ENCODE results near the gene PEX12.

Gene PEX12

DNA sequence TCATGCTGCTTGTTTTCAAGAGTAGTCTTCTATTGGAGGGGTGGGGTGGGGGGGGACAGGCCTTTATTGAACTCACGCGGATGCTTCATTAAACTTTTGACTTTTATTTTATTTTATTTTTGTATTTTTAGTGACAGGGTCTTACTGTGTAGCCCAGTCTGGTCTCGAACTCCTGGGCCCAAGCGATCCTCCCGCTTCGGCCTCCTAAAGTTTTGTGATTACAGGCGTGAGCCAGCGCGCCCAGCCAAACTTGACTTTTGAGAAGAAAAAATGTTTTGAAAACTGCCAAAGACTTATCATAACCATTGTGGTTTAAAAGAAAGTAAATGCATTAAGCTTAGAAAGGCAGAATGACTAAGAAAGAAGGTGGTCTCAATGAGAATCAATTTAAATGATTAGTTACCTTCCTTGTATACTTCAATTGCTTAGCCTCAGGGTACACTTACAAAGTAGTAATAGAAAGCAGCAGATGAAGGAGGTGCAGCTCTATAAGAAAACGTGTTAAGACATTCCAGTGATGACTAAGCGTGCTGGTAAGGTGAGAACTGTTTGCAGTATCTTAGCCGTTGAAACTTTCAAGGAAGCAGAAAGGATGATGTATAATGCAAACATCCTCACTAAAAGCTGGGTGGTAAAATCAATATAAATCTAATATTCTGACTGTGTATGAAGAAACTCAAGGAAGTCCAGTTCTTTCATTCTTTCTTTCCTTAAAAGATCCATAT lies 10.0 kb upstream of the PEX12 start:
- Histone ChIP-seq H2AFZ (ENCODE audit: low read depth, low read length) (no peak overlapping the region), H2BK5ac (ENCODE audit: low read depth, low read length, poor library complexity, severe bottlenecking) (no peak overlapping the region), H3K4ac (ENCODE audit: low read depth in 1 of 2, low read length in 2 of 2) (no peak overlapping the region), H3K9me3 (ENCODE audit: control insufficient read depth, low read length) (no peaks in the 10 kb centered on the region), H3K9ac (ENCODE audit: low read length) (peak overlapping the region; percentile 98), H3K18ac (ENCODE audit: low read depth in 1 of 2, low read length in 2 of 2) (no peak overlapping the region), H3K27me3 (ENCODE audit: control insufficient read depth in 1 of 2, insufficient read depth in 1 of 2, low read length in 2 of 2) (peaks cover 0 to under 1% of the 10 kb centered on the region in 2 experiments), H3K4me2 (ENCODE audit: low read length, poor library complexity, severe bottlenecking) (peak overlapping the region; percentile 83), H3K14ac (ENCODE audit: low read length in 2 of 2) (no peak overlapping the region), H4K8ac (ENCODE audit: low read length) (no peak overlapping the region), H3K79me1 (replicated peaks; ENCODE audit: low read length, poor library complexity, severe bottlenecking) (no peaks in the 10 kb centered on the region), H3K4me1 (ENCODE audit: control insufficient read depth, insufficient read depth, low read depth, low read length) (peaks cover 4% of the 10 kb centered on the region), H3K23ac (ENCODE audit: low read length in 2 of 2) (no peak overlapping the region), H3K36me3 (ENCODE audit: control insufficient read depth in 1 of 2, insufficient read depth in 2 of 2, low read depth in 1 of 2, low read length in 2 of 2) (peaks cover 0 to 4% of the 10 kb centered on the region in 2 experiments), H2BK12ac (ENCODE audit: low read length in 2 of 2) (no peak overlapping the region), H2BK120ac (ENCODE audit: low read depth, low read length) (no peak overlapping the region), H2BK15ac (ENCODE audit: low read depth, poor library complexity, severe bottlenecking) (no peak overlapping the region), H2AK5ac (ENCODE audit: low read length, severe bottlenecking) (no peak overlapping the region), H3K4me3 (ENCODE audit: insufficient read depth in 1 of 2, low read depth in 1 of 2, low read length in 2 of 2) (peak overlapping the region; percentile 83 to 98), H3K27ac (ENCODE audit: low read length, poor library complexity, severe bottlenecking) (peak overlapping the region; percentile 67), H4K91ac (ENCODE audit: low read length) (no peak overlapping the region)
- peak; percentile 70 for DNase-seq
- 66% methylated on average over 10 of the region's 12 CpGs for WGBS

DNA sequence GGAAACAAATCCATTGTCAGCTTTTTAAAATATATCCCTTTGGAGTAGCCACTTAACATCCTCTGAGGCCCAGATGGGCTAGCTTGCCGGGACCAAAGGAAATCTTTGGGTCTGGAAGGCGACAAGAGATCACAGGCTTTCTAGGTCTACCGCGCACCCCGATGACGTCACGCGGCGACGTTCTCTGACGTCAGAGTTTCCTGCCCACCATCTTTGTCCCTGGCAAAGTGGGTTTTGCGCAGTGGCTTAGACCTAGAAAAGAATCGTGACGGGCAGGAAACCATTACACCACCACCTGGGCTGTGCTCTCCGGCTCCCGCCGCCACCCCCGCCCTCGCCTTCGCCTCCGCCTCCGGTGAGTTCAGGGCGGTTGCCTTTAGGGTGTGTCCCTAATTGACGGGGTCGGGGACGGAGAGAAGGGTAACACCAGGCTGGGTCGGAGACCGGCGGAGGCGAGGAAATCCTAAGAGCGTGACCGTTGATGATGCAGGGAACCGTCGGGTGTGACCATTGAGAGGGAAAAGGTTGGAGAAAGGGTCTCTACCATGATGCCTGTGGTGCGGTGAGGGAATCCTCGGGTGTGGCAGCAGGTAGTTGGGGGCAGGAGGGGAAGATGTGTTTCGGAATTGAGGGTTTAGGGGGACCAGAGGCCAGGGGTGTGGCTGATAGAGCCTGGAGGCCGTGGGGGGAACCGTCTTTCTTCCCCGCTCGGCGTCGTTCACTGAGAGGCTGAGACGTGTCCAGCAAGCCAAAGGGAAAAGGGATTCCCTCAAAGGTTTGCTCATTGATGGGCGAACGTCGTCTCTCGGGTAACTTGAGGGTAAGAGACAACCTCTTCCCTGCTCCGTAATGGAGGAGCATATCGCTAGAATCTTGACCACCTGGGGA lies 8.9 kb upstream of the PEX12 start, which contains the start of gene AP2B1:
AP2B1 (plus strand) TSS at position 249 of the 888 bp plus-strand sequence. CDS start 6,709 bp downstream, outside the sequence.
- H3K18ac ChIP-seq (ENCODE audit: low read depth in 1 of 2, low read length in 2 of 2) = peak within 1 kb of the TSS; percentile 78 to 83
- peak within 1 kb of the TSS in 1 of 2 experiments; percentile 63 for H3K14ac ChIP-seq (ENCODE audit: low read length in 2 of 2)
- DNase-seq = peak; percentile 97
- WGBS = under 1% methylated on average over 50 of the region's 50 CpGs
- H2BK120ac ChIP-seq (ENCODE audit: low read depth, low read length) = peak within 1 kb of the TSS; percentile 6
- peak within 1 kb of the TSS; percentile 67 for H3K27ac ChIP-seq (ENCODE audit: low read length, poor library complexity, severe bottlenecking)
- peak within 1 kb of the TSS; percentile 55 for H2BK15ac ChIP-seq (ENCODE audit: low read depth, poor library complexity, severe bottlenecking)
- peak within 1 kb of the TSS; percentile 83 for H3K4me2 ChIP-seq (ENCODE audit: low read length, poor library complexity, severe bottlenecking)
- H3K79me1 ChIP-seq (replicated peaks; ENCODE audit: low read length, poor library complexity, severe bottlenecking) = no peaks in the 10 kb centered on the region
- no peaks in the 10 kb centered on the region for H3K9me3 ChIP-seq (ENCODE audit: control insufficient read depth, low read length)
- H3K4me3 ChIP-seq (ENCODE audit: insufficient read depth in 1 of 2, low read depth in 1 of 2, low read length in 2 of 2) = peak within 1 kb of the TSS; percentile 83 to 98
- peaks cover 0 to 3% of the 10 kb centered on the region in 2 experiments for H3K27me3 ChIP-seq (ENCODE audit: control insufficient read depth in 1 of 2, insufficient read depth in 1 of 2, low read length in 2 of 2)
- peak within 1 kb of the TSS; percentile 98 for H4K8ac ChIP-seq (ENCODE audit: low read length)
- peak within 1 kb of the TSS; percentile 58 to 85 for H3K4ac ChIP-seq (ENCODE audit: low read depth in 1 of 2, low read length in 2 of 2)
- no peak within 1 kb of the TSS for H2AK5ac ChIP-seq (ENCODE audit: low read length, severe bottlenecking)
- peak within 1 kb of the TSS; percentile 11 for H2AFZ ChIP-seq (ENCODE audit: low read depth, low read length)
- H3K9ac ChIP-seq (ENCODE audit: low read length) = peak within 1 kb of the TSS; percentile 98
- no peak within 1 kb of the TSS for H2BK5ac ChIP-seq (ENCODE audit: low read depth, low read length, poor library complexity, severe bottlenecking)
- H2BK12ac ChIP-seq (ENCODE audit: low read length in 2 of 2) = peak within 1 kb of the TSS in 1 of 2 experiments; percentile 0
- H3K36me3 ChIP-seq (ENCODE audit: control insufficient read depth in 1 of 2, insufficient read depth in 2 of 2, low read depth in 1 of 2, low read length in 2 of 2) = peaks cover 0 to 2% of the 10 kb centered on the region in 2 experiments
- H3K23ac ChIP-seq (ENCODE audit: low read length in 2 of 2) = peak within 1 kb of the TSS in 1 of 2 experiments; percentile 51
- H4K91ac ChIP-seq (ENCODE audit: low read length) = peak within 1 kb of the TSS; percentile 90
- peaks cover 2% of the 10 kb centered on the region for H3K4me1 ChIP-seq (ENCODE audit: control insufficient read depth, insufficient read depth, low read depth, low read length)

- Histone ChIP-seq H2BK12ac (ENCODE audit: low read length in 2 of 2) (no peak overlapping the region), H3K4me1 (ENCODE audit: control insufficient read depth, insufficient read depth, low read depth, low read length) (peaks cover 2% of the 10 kb centered on the region), H3K36me3 (ENCODE audit: control insufficient read depth in 1 of 2, insufficient read depth in 2 of 2, low read depth in 1 of 2, low read length in 2 of 2) (no peaks in the 10 kb centered on the region), H3K27ac (ENCODE audit: low read length, poor library complexity, severe bottlenecking) (peak overlapping the region; percentile 45), H4K8ac (ENCODE audit: low read length) (peak overlapping the region; percentile 98), H3K23ac (ENCODE audit: low read length in 2 of 2) (no peak overlapping the region), H3K14ac (ENCODE audit: low read length in 2 of 2) (no peak overlapping the region), H3K27me3 (ENCODE audit: control insufficient read depth in 1 of 2, insufficient read depth in 1 of 2, low read length in 2 of 2) (peaks cover 0 to 3% of the 10 kb centered on the region in 2 experiments), H3K9ac (ENCODE audit: low read length) (peak overlapping the region; percentile 98), H2AK5ac (ENCODE audit: low read length, severe bottlenecking) (no peak overlapping the region), H2BK5ac (ENCODE audit: low read depth, low read length, poor library complexity, severe bottlenecking) (no peak overlapping the region), H4K91ac (ENCODE audit: low read length) (no peak overlapping the region), H3K4ac (ENCODE audit: low read depth in 1 of 2, low read length in 2 of 2) (peak overlapping the region in 1 of 2 experiments; percentile 15), H2BK120ac (ENCODE audit: low read depth, low read length) (no peak overlapping the region), H2AFZ (ENCODE audit: low read depth, low read length) (no peak overlapping the region), H3K4me3 (ENCODE audit: insufficient read depth in 1 of 2, low read depth in 1 of 2, low read length in 2 of 2) (peak overlapping the region in 1 of 2 experiments; percentile 98), H3K9me3 (ENCODE audit: control insufficient read depth, low read length) (no peaks in the 10 kb centered on the region), H3K79me1 (replicated peaks; ENCODE audit: low read length, poor library complexity, severe bottlenecking) (no peaks in the 10 kb centered on the region), H3K18ac (ENCODE audit: low read depth in 1 of 2, low read length in 2 of 2) (peak overlapping the region in 1 of 2 experiments; percentile 26), H3K4me2 (ENCODE audit: low read length, poor library complexity, severe bottlenecking) (peak overlapping the region; percentile 40), H2BK15ac (ENCODE audit: low read depth, poor library complexity, severe bottlenecking) (no peak overlapping the region)
- no peak for DNase-seq
- WGBS = 56% methylated on average over 7 of the region's 7 CpGs
Observed at GRCh38 chr17:35586569-35587073, 8.2 kb upstream of the PEX12 start.

Data from mesenchymal stem cell (in vitro differentiated cells and primary cell).